NCI-H187 (cell line): Measurements from ENCODE around the gene ARF5.

ENCODE experiments used
- DNase-seq, 2 experiments: peaks; one replicate each; lab custom pipeline; 2025; lab: John Stamatoyannopoulos, UW

ARF5 gene

GRCh38 chr7:127635659-127636285 lies 47.6 kb downstream of the ARF5 start:
- DNase-seq = no peak

- no peak for DNase-seq
Measured at GRCh38 chr7:127638197-127638596, 50.0 kb downstream of the ARF5 start.
